IPS-18c (cell line): ENCODE data around the gene TCAIM.
"Not testable (repeated sequence)": the region's sequence is repeated elsewhere in the genome, so short reads cannot be mapped to it uniquely, and the experiment has no call there.

ENCODE experiments used
- H3K4me3 ChIP-seq: 2 replicates; pipeline ENCODE4 v1.7.0; 2013; ENCODE audit warnings: low read depth, mild to moderate bottlenecking, low read length, moderate library complexity; ENCODE audit not compliant: insufficient read depth
- H3K9me3 ChIP-seq: one replicate; pipeline ENCODE4 v1.6.1; 2013; ENCODE audit warnings: mild to moderate bottlenecking, low read length, moderate library complexity; ENCODE audit not compliant: control insufficient read depth, insufficient read depth

Gene TCAIM

DNA sequence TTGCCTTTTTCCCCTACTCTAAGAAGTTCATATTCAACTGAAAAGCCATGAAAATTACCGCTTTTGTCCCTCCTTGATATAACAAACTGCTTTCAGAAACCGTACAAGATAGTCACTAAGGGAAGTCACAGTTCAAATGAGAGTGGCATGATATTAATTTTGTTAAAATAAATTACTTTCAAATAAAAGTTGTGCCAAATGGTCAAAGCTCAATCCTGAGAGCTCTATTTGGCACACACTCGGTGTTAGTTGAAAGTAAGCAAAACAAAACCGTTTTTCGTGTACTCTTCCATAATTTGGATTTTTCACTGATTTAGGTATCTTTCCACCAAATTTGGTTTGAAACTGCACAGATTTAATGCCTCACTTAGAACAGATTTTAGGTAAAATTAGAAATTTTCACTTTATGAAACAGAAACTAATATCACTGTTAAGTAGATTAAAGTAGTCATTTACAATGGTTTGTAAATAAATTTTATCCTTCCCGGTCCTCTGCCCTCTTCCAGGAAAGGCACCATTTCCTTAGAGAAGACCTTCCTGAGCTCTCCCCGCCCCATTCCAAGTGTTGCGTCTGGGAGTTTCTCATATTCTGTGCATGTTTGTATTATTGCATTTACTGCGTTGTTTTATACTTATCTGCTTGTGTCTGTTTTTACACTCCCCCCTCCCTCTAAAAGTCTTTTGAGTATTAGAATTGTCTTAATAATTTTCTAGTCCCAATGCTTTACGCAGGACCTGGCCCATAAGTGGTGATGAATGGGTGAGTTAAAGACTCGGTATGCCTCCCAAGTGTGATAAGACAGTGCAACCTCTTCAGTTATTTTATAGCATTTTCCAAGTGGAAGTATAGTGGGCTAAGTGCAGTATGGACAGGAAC, 853 bp downstream of the TCAIM start:
- peaks cover 3% of the 10 kb centered on the region for H3K9me3 ChIP-seq

DNA sequence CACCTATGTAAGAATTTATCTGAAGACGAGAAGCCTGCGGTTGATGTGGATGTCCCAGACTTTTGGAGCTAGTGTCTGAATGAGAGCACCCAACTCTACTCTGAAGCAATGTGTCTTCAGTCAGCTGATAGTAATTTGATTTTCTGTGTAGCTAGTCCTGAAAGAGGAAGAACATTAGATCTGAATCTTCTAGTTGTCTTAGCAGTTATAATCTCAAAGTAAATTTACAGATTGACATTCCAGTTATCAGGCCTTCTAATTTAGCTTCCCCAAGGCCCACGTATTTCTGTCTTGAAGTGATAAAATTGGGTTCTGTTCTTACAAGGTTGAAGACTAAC, 1.5 kb downstream of the TCAIM start:
- no peak overlapping the region for H3K4me3 ChIP-seq
- H3K9me3 ChIP-seq = peaks cover 3% of the 10 kb centered on the region

More for the DNA sequence above, 853 bp downstream of the TCAIM start:
- H3K4me3 ChIP-seq = peak overlapping the region; percentile 82

DNA sequence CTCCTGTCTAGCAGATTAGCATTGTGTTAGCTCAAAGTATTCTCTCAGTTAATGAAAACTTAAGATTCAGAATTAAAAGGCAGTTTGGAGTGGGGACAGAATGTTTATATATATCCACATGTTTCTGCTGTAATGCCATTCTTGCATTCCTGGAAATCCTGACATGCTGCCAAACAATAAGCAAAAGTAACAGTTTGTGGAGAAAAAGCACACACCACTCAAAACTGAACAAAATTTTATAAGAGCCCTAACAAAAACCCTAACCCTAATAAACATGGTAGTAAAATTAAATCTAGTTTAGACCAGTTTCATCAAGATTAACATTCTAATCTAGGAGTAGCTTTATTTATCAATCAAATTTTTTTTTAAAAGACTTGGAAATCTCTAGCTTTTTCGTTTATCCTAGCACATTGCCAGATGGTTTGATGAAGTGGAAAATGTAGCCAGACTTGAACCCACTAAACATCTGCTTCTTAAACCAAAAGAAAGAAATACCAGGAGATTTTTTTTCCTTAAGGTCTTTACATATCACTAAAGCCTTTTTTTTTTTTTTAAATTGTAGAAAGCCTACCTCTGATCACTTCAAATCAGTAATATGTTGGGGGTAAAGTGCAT, 3.7 kb downstream of the TCAIM start:
- Histone ChIP-seq H3K9me3 (peaks cover 3% of the 10 kb centered on the region), H3K4me3 (no peak overlapping the region)

DNA sequence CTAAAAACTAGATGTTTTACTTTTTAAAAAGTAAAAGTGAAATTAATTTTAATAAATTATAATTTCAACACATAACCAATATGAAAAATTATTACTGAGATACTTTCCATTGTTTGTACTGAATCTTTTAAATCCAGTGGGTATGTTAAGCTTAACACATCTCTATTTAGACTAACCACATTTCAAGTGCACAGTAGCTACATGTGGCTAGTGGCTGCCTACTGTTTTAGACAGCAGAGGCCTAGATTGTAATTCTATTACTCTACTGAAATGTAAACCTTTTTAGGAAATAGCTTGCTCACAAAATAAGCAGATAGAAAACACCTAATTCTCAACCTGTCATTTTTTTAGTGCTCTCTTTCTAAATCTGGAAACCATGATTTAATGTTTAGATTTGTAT, 4.9 kb downstream of the TCAIM start:
- Histone ChIP-seq H3K4me3 (no peak overlapping the region), H3K9me3 (peaks cover 3% of the 10 kb centered on the region)

DNA sequence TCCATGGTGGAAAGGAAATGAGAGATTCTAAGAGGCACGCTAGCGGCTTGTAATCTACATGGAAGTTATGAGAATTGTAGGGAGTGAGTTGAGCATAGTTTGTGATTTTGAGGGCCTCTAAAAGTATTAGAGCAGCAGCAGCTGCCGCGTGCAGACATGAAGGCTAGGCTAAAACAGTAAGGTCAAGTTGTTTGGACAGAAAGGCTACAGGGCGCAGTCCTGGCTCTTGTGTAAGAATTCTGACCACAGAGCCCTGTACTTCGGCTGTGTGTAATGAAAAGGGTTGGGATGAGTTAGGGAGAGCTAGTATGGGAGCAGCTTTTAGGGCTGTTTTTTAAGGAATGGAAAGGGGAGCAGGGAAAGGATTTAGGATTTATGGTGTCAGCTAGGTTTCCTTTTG, 8.0 kb downstream of the TCAIM start:
- not testable (repeated sequence) for H3K4me3 ChIP-seq, H3K9me3 ChIP-seq

DNA sequence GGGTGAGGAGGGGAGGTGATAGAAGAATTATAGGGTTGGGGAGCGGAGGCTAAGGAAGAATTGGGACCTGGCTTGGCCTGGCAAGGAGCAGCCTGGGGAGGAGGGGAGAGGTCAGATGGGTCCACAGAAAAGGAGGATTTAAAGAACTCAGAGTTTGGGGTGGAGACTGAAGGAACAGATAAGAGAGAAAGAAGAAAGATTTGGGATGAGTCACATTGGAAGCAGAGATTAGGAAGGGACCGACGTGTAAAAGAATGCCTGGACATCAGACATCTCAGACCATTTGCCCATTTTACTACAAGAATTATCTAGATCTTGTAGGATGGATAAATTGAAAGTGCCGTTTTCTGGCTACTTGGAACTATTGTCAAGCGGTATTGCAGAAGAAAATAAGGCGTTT, 10.4 kb downstream of the TCAIM start:
- peaks cover 3% of the 10 kb centered on the region for H3K9me3 ChIP-seq
- no peak overlapping the region for H3K4me3 ChIP-seq

DNA sequence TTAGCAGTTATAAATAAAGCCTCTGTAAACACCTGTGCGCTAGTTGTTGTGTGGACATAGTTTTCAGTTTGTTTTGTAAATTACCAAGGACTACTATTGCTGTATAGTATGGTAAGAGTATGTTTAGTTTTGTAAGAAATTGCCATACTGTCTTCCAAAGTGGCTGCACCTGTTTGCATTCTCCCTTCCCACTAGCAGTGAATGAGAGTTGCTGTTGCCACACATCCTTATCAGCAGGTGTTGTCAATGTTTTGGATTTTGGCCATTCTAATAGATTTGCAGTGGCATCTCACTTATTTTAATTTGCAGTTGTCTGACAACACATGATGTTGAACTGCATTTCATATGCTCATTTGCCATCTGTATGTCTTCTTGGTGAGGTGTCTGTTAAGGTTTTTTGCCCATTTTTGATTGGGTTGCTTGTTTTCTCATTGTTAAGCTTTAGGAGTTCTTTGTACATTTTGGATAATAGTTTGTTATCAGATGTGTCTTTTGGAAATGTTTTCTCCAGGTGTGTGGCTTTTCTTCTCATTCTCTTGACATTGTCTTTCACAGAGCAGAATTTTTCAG, 14.9 kb downstream of the TCAIM start:
- Histone ChIP-seq H3K4me3 (no peak overlapping the region), H3K9me3 (no peaks in the 10 kb centered on the region)

DNA sequence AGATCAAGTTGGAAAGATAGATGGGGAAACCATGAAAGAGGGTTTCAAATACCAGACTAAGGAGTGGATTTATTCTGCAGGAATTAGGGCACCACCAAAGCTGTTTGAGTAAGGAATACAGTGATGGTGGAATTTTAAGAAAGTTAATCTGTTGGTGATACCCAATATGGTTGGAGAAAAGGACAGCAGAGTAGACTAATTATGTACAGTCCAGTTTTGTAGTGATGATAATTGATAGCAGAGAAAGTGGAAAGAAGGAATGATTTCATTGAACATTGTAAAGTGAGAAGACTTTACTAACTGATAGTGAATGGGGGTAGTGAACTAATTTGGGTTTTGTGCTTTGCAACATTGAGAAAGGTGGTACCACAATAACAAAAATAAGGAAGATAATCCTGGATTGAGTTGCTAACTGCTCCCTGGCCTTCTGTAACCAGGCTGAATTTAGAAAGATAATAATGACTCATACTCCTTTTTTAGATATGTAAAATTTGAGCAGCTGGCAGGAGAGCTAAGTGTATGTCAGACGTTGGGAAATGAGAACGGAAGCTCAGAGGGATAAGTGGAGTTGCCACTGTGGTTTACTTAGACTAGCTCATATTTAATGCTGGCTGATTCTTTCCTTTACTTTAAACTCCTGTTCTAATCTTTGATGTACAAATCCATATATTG, 16.9 kb downstream of the TCAIM start:
- no peaks in the 10 kb centered on the region for H3K9me3 ChIP-seq
- H3K4me3 ChIP-seq = no peak overlapping the region

DNA sequence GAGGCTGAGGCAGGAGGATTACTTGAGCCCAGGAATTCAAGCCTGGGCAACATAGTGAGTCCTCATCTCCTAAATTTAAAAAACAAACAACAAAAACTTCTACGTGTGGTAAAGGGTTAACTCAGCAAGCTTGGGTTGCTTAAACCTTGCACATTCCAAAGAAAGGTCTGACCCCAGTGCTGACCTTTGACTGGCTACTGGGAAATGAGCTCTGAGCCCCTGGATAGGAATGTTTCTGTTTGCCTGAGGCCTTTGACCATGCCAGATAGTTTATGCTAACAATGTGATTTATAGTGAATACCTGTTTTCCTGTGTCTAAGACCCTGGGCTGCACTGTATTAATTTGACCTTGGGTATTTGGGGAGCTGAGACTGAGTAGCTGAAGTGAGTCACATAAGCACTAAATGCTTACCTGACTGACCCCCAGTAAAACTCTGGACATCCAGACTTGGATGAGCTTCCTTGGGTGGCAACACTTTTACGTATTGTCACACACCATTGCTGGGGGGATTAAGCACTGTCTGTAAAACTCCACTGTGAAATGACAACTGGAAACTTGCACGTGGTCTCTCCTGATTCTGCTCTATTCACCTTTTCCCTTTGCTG, 20.7 kb downstream of the TCAIM start:
- no peaks in the 10 kb centered on the region for H3K9me3 ChIP-seq
- no peak overlapping the region for H3K4me3 ChIP-seq

DNA sequence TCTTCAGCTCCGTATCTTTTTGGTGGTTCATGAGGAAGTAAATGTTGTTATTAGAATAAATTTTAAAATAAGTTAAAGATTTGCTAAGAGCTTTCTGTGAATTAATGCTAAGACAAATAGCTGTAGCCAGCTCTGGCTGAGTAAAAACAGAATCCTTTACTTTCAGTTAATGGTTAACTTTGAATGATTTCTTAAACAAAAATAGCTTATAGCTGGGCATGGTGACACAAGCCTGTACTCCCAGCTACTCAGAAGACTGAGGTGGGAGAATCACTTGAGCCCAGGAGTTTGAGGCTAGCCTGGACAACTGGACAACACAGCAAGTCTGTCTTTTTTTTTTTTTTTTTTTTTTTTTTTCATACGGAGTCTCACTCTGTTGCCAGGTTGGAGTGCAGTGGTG, 25.0 kb downstream of the TCAIM start:
- Histone ChIP-seq H3K4me3 (no peak overlapping the region), H3K9me3 (no peaks in the 10 kb centered on the region)

DNA sequence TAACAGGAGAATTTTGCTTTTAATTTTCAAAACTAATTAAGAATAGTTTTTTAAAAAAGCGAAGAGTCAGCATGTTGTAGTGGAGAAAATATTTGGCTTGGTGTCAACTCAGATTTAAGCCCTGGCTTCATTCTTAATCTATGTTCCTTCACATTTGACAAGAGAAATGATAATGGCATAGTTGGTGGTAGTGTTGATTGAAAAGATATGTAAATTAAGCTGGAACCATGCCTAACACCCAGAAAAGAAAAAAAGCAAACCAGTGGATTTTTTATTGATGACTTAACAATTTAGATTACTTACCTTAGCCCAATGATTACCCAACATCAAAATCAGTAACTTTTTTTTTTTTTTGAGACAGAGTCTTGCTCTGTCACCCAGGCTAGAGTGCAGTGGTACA, 27.4 kb downstream of the TCAIM start:
- H3K9me3 ChIP-seq = no peaks in the 10 kb centered on the region
- no peak overlapping the region for H3K4me3 ChIP-seq

DNA sequence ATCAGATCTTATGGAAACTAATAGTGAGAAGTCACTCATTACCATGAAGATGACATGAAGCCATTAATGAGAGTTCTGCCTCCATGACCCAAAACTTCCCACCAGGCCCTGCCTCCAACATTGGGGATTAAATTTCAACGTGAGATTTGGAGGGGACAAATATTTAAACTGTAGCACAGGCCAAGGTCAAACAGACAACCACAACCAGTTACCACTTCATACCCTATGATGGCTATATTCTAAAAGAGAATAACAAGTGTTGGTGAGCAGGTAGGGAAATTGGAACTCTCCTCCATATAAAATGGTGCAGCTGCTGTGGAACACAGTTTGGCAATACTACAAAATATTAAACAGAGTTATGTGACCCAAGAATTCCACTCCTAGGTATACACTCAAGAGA, 36.9 kb downstream of the TCAIM start:
- Histone ChIP-seq H3K4me3 (no peak overlapping the region), H3K9me3 (no peaks in the 10 kb centered on the region)

DNA sequence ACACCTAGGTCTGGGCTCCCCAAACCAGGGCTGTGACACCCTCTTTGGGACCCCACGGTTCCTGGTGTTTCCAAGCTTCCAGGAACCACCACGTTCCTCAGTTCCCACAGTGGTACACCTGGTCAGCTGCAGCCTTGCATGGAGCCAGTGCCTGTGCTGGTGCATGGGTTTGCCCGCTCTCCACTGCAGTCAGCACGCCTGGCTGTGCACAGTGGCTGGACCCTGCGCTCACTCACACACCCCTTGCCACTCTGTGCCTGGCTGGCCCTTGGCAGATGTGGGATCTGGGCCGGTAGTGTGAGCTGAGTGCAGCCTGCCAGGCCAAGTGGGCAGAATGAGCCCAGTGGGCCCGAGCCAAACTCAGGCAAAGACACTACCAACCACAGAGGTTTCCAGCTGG, 48.8 kb downstream of the TCAIM start:
- Histone ChIP-seq H3K4me3 (no peak overlapping the region), H3K9me3 (peaks cover 6% of the 10 kb centered on the region)

DNA sequence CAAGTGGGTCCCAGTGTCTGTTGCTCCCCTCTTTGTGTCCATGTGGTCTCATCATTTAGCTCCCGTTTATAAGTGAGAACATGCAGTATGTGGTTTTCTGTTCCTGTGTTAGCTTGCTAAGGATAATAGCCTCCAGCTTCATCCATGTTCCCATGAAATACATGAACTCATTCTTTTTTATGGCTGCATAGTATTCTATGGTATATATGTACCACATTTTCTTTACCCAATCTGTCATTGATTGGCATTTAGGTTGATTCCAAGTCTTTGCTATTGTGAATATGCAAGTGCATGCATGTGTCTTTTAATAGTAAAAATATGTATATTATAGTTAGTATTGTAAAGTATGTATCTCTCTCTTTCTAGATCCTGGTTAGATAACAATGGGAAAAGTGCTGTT, 53.9 kb downstream of the TCAIM start:
- Histone ChIP-seq H3K9me3 (no peaks in the 10 kb centered on the region), H3K4me3 (no peak overlapping the region)

DNA sequence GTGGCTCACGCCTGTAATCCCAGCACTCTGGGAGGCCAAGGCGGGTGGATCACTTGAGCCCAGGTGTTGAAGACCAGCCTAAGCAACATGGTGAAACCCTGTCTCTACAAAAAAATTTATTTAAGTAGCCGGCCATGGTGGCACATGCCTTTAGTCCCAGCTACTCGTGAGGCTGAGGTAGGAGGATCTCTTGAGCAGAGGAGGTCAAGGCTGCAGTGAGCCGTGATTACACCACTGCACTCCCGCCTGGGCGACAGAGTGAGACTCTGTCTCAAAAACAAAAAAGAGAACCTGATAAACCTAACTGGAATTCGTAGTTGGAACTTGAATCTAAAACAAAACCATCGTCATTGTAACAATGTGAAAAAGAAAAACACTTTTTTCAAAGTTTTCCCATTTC, 57.1 kb downstream of the TCAIM start:
- Histone ChIP-seq H3K9me3 (no peaks in the 10 kb centered on the region), H3K4me3 (no peak overlapping the region)

DNA sequence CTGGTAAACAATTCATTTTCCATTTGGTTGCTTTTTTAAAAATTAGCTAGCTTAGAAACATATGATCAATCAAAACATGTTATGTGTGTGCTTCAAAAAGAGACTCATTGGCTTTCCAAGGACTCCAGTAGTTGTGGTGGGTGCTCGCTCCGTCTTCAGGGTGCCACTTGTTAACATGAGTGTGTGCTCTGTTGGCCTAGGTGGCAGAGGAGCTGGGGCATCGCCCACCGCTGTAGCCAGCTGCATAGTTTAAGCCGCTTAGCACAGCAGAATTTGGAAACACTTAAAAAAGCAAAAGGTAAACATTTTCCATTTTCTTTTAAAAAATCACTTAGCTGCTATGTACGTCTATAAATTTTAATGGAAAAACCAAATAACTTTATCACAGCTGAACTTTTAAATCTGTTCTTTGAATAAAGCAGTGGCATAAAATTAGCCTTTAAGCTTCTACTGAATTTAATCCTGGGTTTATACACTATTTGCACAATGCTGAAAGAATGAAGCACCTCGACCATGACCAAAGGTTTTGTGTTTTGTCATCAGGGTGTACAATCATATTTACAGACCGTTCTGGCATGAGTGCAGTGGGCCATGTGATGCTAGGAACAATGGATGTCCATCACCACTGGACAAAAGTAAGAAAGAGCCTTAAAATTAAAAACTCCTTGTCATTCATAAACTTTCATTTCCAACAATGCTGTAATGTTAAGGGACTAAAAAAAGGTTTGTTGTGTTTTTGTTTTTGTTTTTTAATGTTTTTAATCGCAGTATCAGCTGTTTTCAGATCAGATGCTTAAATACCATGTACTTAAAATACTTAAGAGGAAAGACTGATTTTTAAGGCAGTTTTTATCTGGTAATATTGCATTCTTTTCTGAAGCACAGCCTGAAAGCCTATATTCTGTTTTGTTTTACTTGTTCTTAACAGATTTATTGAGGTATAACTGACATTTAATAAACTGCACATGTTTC, 57.9 kb downstream of the TCAIM start:
- Histone ChIP-seq H3K4me3 (no peak overlapping the region), H3K9me3 (no peaks in the 10 kb centered on the region)

DNA sequence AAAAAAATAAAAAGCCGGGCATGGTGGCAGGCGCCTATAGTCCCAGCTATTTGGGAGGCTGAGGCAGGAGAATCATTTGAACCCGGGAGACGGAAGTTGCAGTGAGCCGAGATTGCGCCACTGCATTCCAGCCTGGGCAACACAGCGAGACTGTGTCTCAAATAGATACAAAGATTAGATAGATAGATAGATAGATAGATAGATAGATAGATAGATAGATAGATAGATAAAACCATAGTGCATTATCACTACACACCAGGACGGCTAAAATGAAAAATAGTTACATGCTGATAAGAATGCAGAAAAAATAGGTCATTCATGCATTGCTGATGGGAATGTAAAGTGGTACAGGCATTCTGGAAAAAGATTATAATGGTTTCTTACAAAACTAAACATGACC, 59.7 kb downstream of the TCAIM start:
- H3K4me3 ChIP-seq, H3K9me3 ChIP-seq: not testable (repeated sequence)
